SU-DHL-6 (cell line): ENCODE results near the gene SLC14A1.

Experiments used
- H2AFZ ChIP-seq: fragments of 200-600 bp; sonication (generic); 2 replicates; pipeline ENCODE4 v1.6.1; 2014; ENCODE audit warnings: low read depth, mild to moderate bottlenecking, moderate library complexity, mixed read lengths, antibody characterized with exemption, low read length; ENCODE audit not compliant: severe bottlenecking
- H3F3A ChIP-seq: fragments of 200-600 bp; shearing (Covaris generic); 2 replicates; pipeline ENCODE4 v1.6.0; 2016; ENCODE audit warnings: antibody characterized with exemption, mild to moderate bottlenecking; ENCODE audit not compliant: insufficient read depth
- H3K27ac ChIP-seq: fragments of 200-600 bp; sonication (generic); 2 replicates; pipeline ENCODE4 v1.5.1; 2016; ENCODE audit warnings: low read depth, mild to moderate bottlenecking, low read length, moderate library complexity, mixed read lengths
- H3K27me3 ChIP-seq: fragments of 200-600 bp; sonication (generic), shearing (Covaris generic); 2 replicates; pipeline ENCODE4 v1.6.0; 2014; ENCODE audit warnings: mild to moderate bottlenecking, low read length
- H3K36me3 ChIP-seq: fragments of 200-600 bp; sonication (generic); 2 replicates; pipeline ENCODE4 v1.6.1; 2014; ENCODE audit warnings: mild to moderate bottlenecking, low read length, mixed read lengths
- H3K4me2 ChIP-seq: fragments of 300-600, 200-600 bp; shearing (Covaris generic), sonication (generic); 2 replicates; pipeline ENCODE4 v1.6.0; 2014; ENCODE audit warnings: low read length, low read depth, mild to moderate bottlenecking; ENCODE audit not compliant: poor library complexity, severe bottlenecking
- H3K4me3 ChIP-seq: fragments of 200-600 bp; sonication (generic); 2 replicates; pipeline ENCODE4 v1.5.1; 2014; ENCODE audit warnings: antibody characterized with exemption, low read length, mild to moderate bottlenecking, mixed read lengths; ENCODE audit not compliant: insufficient read depth, poor library complexity, severe bottlenecking
- H3K79me2 ChIP-seq: fragments of 200-600 bp; sonication (generic); 2 replicates; pipeline ENCODE4 v1.6.1; 2014; ENCODE audit warnings: mild to moderate bottlenecking, low read length, moderate library complexity; ENCODE audit not compliant: insufficient read depth
- H3K9ac ChIP-seq: fragments of 200-600 bp; sonication (generic); 2 replicates; pipeline ENCODE4 v1.7.0; 2014; ENCODE audit warnings: mild to moderate bottlenecking, low read length
- H3K9me2 ChIP-seq: fragments of 200-600 bp; sonication (generic); replicated peaks from 2 replicates; pipeline ENCODE4 v1.6.1; 2014; ENCODE audit warnings: low read length; ENCODE audit not compliant: insufficient read depth
- H3K9me3 ChIP-seq: fragments of 200-600 bp; sonication (generic); 2 replicates; pipeline ENCODE4 v1.6.1; 2014; ENCODE audit warnings: low read length, mixed read lengths; ENCODE audit not compliant: insufficient read depth
- H4K20me1 ChIP-seq: fragments of 200-600 bp; sonication (generic); 2 replicates; pipeline ENCODE4 v1.6.1; 2014; ENCODE audit warnings: low read depth, mild to moderate bottlenecking, antibody characterized with exemption, low read length, moderate library complexity, mixed read lengths
- EZH2phosphoT487 ChIP-seq: fragments of 200-600 bp; sonication (generic), shearing (Covaris generic); conservative IDR thresholded peaks from 2 replicates; pipeline ENCODE4 v1.6.1; 2018; ENCODE audit warnings: mild to moderate bottlenecking, antibody characterized with exemption, low read length, moderate library complexity, mixed read lengths
- TF ChIP-seq, protein P1 (sequence below): fragments of 200-600 bp; sonication (generic); IDR thresholded peaks from one replicate; pipeline ENCODE4 v1.5.1; 2017; ENCODE audit warnings: antibody characterized with exemption, mild to moderate bottlenecking, low read length, moderate library complexity; ENCODE audit not compliant: insufficient read depth, poor library complexity, severe bottlenecking

SLC14A1 gene

DNA sequence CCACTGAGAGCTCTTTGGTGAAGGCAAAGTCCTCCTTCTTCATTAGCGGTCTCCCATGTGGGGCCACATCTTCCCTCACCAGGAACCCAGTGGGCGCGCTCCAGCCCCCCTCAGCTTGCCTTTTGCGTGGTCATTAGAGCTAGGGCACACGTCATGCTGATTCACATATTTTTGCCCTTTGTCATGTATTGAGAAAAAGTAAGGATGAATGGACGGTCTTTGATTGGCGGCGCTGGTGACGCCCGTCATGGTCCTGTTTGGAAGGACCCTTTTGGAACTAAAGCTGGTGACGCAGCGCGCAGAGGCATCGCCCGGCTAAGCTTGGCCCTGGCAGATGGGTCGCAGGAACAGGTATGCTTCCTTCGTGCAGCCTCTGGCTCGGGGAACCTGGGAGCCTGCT is 3.1 kb downstream of the SLC14A1 start:
- no peak overlapping the region for H3K4me3 ChIP-seq
- H3K79me2 ChIP-seq, result no peaks in the 10 kb centered on the region
- H3K36me3 ChIP-seq, result no peaks in the 10 kb centered on the region
- H3K9me3 ChIP-seq, result no peaks in the 10 kb centered on the region
- no peaks in the 10 kb centered on the region for H4K20me1 ChIP-seq
- no peaks in the 10 kb centered on the region; the same call in 1 of the 2 replicates for H3K27me3 ChIP-seq
- no peak overlapping the region for H3K9ac ChIP-seq
- no peak overlapping the region for H2AFZ ChIP-seq
- TF ChIP-seq EZH2phosphoT487, result no peak
- TF ChIP-seq, protein P1, sequence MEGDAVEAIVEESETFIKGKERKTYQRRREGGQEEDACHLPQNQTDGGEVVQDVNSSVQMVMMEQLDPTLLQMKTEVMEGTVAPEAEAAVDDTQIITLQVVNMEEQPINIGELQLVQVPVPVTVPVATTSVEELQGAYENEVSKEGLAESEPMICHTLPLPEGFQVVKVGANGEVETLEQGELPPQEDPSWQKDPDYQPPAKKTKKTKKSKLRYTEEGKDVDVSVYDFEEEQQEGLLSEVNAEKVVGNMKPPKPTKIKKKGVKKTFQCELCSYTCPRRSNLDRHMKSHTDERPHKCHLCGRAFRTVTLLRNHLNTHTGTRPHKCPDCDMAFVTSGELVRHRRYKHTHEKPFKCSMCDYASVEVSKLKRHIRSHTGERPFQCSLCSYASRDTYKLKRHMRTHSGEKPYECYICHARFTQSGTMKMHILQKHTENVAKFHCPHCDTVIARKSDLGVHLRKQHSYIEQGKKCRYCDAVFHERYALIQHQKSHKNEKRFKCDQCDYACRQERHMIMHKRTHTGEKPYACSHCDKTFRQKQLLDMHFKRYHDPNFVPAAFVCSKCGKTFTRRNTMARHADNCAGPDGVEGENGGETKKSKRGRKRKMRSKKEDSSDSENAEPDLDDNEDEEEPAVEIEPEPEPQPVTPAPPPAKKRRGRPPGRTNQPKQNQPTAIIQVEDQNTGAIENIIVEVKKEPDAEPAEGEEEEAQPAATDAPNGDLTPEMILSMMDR, result no peak
- no peak overlapping the region for H3K27ac ChIP-seq
- no peaks in the 10 kb centered on the region for H3F3A ChIP-seq
- H3K4me2 ChIP-seq, result no peak overlapping the region
- H3K9me2 ChIP-seq, result no peaks in the 10 kb centered on the region

DNA sequence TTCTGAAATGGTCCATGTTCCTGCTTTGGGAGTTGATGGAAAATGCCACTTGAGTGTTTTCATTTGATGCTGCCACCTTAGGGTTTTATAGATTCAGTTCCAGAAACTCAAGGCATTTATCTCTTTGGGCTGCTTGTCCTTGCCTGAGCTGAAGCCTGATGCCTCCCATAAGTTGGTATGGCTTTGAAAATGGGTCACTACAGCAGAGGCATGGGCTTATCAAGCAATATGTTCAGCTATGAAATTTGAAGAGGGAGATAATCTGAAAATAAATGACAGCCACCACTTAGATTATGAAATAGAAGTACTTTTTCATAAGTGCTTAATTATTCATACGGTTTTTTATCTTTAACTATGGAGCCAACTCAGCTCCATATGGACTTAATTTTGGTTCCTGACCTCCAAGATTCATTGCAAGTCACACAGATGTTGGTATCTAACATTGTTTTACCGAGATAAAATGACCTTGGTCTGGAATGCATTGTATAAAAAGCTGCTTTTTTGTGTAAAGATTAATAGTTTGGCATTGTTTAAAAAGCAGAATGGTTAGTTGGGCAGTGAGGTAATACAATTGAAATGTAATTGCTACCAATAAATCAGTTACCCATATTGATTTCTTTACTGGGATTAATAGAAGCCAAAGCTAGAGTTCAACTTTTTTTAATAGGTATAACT is 4.5 kb downstream of the SLC14A1 start:
- Histone ChIP-seq H2AFZ (no peak overlapping the region), H3K9me2 (no peaks in the 10 kb centered on the region), H3F3A (no peaks in the 10 kb centered on the region), H4K20me1 (no peaks in the 10 kb centered on the region), H3K4me3 (no peak overlapping the region), H3K9me3 (no peaks in the 10 kb centered on the region), H3K27me3 (no peaks in the 10 kb centered on the region; the same call in 1 of the 2 replicates), H3K27ac (no peak overlapping the region), H3K4me2 (no peak overlapping the region), H3K9ac (no peak overlapping the region), H3K36me3 (no peaks in the 10 kb centered on the region), H3K79me2 (no peaks in the 10 kb centered on the region)
- TF ChIP-seq, protein P1, result no peak
- TF ChIP-seq EZH2phosphoT487, result no peak

DNA sequence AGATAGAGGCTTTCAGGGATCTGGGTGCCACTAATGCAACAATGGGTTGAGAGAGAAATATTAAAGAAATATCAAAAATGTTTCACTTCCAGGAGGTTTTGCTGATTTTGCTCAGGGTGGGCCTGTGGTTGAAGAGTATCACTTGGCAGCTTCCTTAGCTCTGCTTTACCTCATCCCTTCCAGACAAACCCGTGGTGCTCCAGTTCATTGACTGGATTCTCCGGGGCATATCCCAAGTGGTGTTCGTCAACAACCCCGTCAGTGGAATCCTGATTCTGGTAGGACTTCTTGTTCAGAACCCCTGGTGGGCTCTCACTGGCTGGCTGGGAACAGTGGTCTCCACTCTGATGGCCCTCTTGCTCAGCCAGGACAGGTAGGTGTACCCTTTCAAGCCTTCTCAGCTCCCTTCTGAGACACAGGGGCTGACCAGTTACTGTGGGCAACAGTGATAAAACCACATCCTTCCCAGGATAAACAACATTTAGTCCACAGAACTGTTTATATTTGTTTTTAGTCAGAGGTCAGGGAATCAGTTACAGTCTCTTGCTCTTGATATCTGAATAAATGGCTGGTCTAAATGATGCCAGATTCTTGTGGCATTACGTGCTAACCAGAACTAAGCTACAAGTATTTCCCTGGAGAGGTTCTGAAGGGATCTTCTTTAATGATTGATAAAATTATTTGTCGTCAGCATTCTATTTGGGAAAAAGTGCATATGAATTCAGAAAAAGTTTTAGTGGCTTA is 7.0 kb downstream of the SLC14A1 start:
- no peak for TF ChIP-seq EZH2phosphoT487
- TF ChIP-seq, protein P1, result no peak
- Histone ChIP-seq H3F3A (no peaks in the 10 kb centered on the region), H3K79me2 (no peaks in the 10 kb centered on the region), H3K27ac (no peak overlapping the region), H3K4me2 (no peak overlapping the region), H2AFZ (no peak overlapping the region), H3K27me3 (no peaks in the 10 kb centered on the region; the same call in 1 of the 2 replicates), H3K9ac (no peak overlapping the region), H3K9me2 (no peaks in the 10 kb centered on the region), H3K9me3 (no peaks in the 10 kb centered on the region), H4K20me1 (no peaks in the 10 kb centered on the region), H3K36me3 (no peaks in the 10 kb centered on the region), H3K4me3 (no peak overlapping the region)
